Stimulated activated CD8-positive, alpha-beta memory T cell treated with anti-CD3 and anti-CD28 coated beads, Interleukin-15, amount 100 ng/mL, for 24 hours (primary cell): ENCODE measurements around the gene TBC1D8.

ENCODE experiments used
- DNase-seq: peaks from one replicate; pipeline ENCODE4 v3.0.0-alpha.2; 2020; ENCODE audit warnings: low read depth

Gene TBC1D8

DNA sequence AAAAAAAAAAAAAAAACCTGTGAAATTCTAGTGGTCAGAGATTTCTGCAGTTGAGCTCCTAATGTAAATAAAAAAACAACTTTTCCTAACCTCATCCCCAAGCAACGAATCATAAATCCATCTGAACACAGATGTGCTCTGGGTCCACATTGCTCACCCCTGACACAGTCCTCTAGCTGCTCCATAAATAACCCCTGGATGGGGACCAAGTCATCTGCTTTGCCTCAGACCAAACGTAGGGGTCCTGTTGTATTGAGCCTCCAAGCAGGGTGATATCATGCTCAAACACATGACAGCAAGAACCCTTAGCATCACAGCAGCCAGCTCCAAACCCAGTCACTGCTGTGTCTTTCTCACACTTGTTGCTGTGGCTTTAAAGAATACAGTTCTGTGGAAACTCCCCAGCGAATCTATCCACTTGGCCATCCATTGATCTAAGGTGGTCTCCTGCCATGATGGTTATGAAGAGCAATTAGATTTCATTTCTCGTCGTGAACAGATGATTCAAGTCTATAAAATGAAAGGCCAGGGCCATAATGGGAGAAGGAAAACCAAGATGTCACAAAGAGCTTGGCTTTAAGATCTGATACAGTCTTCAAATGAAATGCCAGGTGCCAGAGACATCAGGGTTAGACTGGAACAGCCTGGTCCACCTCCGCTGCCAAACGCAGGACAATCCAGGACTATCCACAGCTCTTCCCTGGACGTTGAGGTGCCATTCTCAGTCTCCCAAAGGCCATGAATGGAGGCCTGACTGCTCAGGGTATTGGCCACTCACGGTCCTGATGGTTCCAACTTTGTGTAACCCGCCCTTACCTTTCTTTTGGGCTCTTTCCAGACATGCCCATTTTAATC, 39.0 kb downstream of the TBC1D8 start:
- DNase-seq = no peak

- no peak for DNase-seq
These were observed 39.8 kb downstream of the TBC1D8 start for GRCh38 chr2:101111262-101111838.

DNA sequence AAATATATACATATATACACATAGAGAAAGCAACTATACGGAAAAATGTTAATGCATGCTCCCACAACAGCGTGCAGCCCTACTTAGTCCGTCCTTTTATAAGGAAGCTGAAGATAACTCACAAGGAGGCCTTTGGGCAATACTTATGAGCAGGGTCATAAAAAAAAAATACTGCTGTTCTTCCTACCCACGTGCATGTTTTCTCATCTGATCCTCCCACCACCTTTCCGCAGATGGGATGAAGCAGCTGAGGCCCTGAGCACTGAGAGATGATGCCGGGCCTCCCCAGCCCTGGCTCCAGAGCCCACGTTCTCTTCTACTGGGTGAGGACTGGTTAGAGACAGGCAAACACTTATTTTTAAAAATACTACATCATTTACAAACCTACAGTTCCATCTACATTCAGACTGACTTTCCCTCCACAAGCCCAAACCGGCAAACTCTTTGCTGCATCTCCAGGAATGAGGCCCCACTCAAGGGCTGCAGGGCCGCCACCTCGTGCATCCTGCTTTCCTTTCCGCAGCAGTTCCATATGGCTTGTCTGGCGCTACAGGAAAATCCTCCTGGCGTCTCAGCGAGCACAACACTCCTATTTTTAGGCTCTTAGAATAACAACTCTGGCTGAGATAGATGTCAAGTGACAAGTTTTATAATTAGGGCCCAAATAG, 41.6 kb downstream of the TBC1D8 start:
- DNase-seq = no peak

DNA sequence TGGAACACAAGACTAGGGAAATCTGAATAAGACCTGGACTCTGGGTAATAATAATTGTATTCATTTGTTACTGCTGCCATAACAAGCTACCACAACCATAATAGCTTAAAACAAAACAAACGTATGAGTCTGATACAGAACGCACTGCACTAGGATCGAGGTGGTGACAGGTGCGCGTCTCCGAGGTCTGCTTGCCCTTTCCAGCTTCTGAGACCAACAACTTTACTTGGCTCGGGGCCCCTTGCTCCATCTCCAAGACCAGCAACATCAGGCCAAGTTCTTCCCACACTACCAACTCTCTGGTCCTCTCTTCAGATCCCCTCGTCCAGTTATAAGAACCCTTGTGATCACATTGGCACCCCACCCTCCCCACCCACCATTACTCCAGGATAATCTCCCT, 42.8 kb downstream of the TBC1D8 start:
- no peak for DNase-seq

GRCh38 chr2:101107241-101107640, 43.9 kb downstream of the TBC1D8 start:
- no peak for DNase-seq

GRCh38 chr2:101106453-101107181, 44.6 kb downstream of the TBC1D8 start:
- DNase-seq = no peak

GRCh38 chr2:101105654-101106053, 45.5 kb downstream of the TBC1D8 start:
- DNase-seq = no peak

DNA sequence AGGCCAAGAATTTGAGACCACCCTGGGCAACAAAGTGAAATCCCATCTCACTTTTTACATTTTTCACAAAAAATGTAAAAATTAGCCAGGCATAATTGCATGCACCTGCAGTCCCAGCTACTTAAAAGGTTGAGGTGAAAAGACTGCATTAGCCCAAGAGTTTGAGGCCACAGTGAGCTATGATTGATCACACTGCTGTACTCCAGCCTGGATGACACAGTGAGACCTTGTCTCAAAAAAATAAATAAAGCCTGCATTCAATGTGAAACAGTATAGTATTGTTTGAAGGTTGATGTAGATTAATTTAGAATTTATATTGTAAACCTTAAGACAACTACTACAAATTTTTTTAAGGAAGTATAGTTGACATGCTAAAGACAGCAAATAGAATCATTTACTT, 53.5 kb downstream of the TBC1D8 start:
- DNase-seq = no peak

- no peak for DNase-seq
These were observed 54.5 kb downstream of the TBC1D8 start for GRCh38 chr2:101096619-101097142.

- no peak for DNase-seq
These were observed 56.8 kb downstream of the TBC1D8 start for GRCh38 chr2:101094351-101094750.

DNA sequence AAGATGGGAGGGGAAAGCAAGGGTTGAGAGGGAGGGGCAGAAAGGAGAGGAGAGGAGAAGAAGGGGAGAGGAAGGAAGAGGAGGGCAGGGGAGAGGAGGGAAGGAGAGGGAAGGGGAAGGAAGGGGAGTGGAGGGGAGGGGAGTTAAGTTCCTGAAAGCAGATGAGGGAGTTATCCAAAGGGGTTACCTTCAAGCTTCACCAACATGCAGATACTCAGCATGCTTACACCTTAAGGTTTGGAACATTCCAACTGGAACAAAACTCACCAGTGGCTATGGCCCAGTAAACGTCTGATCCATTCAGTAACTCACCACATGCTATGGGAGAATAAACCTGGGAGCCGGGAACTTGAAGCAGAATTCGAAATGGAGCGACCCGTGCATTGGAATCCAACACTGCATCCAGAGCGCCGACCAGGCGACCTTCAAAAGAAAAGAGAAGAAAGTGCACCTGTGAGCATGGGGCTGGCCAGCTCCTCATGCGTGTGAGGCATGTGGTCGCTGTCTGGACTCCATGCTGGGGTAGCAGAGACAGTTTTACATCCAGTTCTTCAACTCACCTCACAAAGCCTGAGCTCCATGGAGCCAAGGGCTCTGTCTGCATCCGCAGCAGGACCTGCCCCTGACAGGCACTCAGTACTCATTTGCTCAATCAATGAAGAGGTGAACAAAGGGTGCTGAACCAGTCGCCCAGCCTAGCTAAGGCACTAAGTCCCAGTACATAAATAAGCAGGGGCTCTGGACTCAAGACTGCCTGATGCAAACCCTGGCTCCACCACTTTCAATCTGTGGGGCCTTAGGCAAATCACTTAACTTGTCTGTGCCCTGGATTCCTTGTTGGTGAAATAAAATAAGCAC, 61.0 kb downstream of the TBC1D8 start:
- no peak for DNase-seq

- DNase-seq = no peak
These were observed 61.8 kb downstream of the TBC1D8 start for GRCh38 chr2:101089419-101089818.

DNA sequence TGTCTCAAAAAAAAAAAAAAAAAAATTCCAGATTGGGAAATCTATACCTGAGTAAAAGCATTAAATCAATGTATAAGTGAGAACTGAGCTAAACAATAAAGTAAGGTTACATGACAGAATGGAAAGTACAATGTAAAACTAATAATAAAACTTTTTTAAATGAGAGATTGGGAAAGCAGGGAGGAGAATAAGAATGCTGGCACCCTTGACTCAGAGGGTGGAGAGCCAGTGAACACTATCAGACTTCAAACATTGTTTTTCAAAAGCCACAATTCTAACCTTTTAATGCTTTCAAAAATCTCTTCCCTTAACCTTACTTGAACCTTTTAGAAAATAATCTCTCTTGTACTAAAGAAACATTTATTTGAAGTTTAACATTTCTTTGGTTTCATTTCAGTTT, 63.5 kb downstream of the TBC1D8 start:
- DNase-seq = no peak

- no peak for DNase-seq
These were observed 67.6 kb downstream of the TBC1D8 start for GRCh38 chr2:101083613-101084012.

- DNase-seq = no peak
These were observed 68.2 kb downstream of the TBC1D8 start for GRCh38 chr2:101082998-101083397.

DNA sequence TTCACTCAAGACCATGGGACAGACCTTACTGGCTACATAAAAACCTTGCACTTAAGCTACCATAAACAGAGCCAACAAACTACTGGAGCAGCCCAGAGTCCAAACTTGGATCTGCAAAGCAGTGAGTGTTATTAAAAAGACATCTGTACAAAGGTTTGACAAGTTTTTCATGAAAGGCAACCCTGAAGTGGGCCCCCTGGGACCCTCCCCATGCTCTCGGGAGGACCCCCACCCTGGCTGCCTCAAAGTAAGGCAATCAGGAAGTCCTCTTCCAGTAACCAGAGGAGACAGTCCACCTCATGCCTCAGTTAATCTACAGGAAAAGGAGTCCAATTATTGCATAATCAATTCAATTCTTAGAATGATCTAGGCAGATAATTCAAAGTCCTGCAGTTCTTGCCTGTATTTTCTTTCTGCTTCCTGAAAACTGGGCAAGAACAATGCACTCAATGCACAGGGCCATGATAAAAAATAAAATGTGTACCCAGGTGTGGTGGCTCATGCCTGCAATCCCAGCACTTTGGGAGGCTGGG, 69.7 kb downstream of the TBC1D8 start:
- no peak for DNase-seq

DNA sequence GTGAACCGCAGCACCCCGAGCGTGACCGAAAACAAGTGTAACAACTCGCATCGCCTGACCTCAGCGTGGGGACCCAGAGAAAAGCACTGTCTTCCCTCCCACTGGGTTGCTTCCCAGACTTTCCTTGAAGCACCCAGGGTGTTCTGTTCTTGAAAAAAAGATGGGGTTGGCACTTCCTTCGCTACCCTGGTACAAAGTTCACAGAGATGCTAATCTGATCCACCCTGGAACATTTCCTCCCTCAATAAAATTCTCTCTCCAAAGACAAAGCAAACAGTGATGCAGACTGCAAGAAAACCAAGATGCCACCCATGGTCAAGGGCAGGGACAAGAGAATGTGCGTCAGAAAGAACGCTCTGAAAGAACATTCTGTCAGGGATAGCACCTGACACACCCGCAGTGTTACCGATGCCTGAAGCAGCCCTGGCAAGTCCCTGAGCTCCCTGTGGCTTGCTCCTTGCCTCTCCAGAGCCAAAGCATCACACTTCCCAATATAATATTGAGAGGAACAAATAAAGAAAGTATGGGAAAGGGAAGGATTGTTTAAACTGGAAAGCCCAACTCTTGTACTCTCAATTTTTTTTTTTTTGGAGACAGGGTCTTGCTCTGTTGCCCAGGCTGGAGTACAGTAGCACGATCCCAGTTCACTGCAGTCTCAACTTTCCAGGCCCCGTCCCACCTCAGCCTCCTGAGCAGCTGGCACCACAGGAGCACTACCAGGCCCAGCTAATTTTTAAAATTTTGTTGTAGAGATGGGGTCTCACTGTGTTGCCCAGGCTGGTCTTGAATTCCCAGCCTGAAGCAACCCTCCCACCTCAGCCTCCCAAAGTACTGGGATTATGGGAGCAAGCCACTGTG, 70.7 kb downstream of the TBC1D8 start:
- DNase-seq = no peak

GRCh38 chr2:101076581-101076980, 74.6 kb downstream of the TBC1D8 start:
- no peak for DNase-seq

DNA sequence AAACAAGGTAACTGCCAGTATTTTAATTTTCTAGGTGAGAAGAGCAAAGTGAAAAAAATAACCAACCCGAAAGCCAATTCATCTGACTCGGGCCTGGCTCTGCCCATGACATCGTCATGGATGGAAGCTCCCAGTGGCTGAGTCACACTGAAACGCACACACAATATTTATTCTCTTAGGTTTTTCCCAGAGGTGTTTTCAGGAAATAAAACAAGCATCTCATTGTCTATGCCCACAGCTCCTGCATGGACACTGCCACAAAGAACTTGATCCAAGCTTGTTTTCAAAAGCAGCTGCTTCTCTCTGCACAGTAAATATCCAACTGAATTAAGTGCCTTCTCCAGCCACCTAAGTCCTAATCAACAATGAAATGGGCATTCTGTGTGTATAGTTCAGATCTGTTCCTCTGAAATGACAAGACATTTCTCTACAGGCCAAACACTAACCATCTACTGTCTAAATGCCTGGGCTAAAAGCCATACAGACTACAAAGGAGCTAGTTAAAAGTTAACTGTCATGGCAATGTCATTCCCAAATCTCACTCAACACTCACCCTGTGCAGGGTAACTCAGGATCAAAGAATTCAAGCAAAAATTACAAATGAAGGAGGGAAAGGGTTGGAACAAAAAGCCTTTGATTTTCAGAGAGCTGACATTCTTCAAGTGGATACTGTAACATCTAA, 86.2 kb downstream of the TBC1D8 start:
- no peak for DNase-seq

GRCh38 chr2:101064505-101064867, 86.7 kb downstream of the TBC1D8 start:
- no peak for DNase-seq
